HK-2 (cell line): ENCODE measurements around the gene TSPAN32.

ENCODE experiments used
- DNase-seq: peaks from one replicate; pipeline ENCODE4 v3.0.0-alpha.2; 2018; ENCODE audit not compliant: unreplicated experiment

The TSPAN32 gene

GRCh38 chr11:2303627-2304505 is 2.1 kb downstream of the TSPAN32 start:
- no peak for DNase-seq

- no peak for DNase-seq
These were observed 2.8 kb downstream of the TSPAN32 start for GRCh38 chr11:2304506-2305139.

GRCh38 chr11:2305140-2305778 is 3.4 kb downstream of the TSPAN32 start:
- peak; percentile 65 for DNase-seq

- DNase-seq, result no peak
These were observed 4.1 kb downstream of the TSPAN32 start for GRCh38 chr11:2305788-2306451.

GRCh38 chr11:2306452-2306823 is 4.6 kb downstream of the TSPAN32 start:
- no peak for DNase-seq

GRCh38 chr11:2306877-2307500 is 5.2 kb downstream of the TSPAN32 start:
- DNase-seq, result no peak

GRCh38 chr11:2307501-2308331 is 5.9 kb downstream of the TSPAN32 start:
- DNase-seq, result no peak

- DNase-seq, result no peak
These were observed 6.9 kb downstream of the TSPAN32 start for GRCh38 chr11:2308713-2309112.

- no peak for DNase-seq
These were observed 7.6 kb downstream of the TSPAN32 start for GRCh38 chr11:2309251-2310072.

GRCh38 chr11:2310073-2310785 is 8.4 kb downstream of the TSPAN32 start:
- DNase-seq, result no peak

- no peak for DNase-seq
These were observed 9.1 kb downstream of the TSPAN32 start for GRCh38 chr11:2310786-2311352.

GRCh38 chr11:2311353-2312133 is 9.7 kb downstream of the TSPAN32 start:
- DNase-seq, result no peak

GRCh38 chr11:2312232-2313042 is 10.6 kb downstream of the TSPAN32 start:
- DNase-seq, result peak; percentile 28

GRCh38 chr11:2313051-2313951 is 11.5 kb downstream of the TSPAN32 start:
- no peak for DNase-seq

GRCh38 chr11:2314136-2314524 is 12.3 kb downstream of the TSPAN32 start:
- no peak for DNase-seq
